ENCODE data around the gene DLEC1.

- peak; percentile 96 for TF ChIP-seq CTCF (IDR thresholded peaks at IDR 0.05; ENCODE audit: insufficient read depth, low read depth, low read length)
- no peak for TF ChIP-seq EZH2 (IDR thresholded peaks at IDR 0.05; ENCODE audit: insufficient read depth, low read length)
Observed at GRCh38 chr3:37996785-37997301, 42.2 kb upstream of the DLEC1 start.
